ENCODE data around the gene USP19. TPM values are rescaled to one million over a fixed set of nuclear protein-coding genes. Genes with fewer than 3 reads are reported as not detected.

The USP19 gene
- total RNA-seq, 4 donors from 2014 or later: 21.5 to 66.6 (median 43.6) TPM

DNA sequence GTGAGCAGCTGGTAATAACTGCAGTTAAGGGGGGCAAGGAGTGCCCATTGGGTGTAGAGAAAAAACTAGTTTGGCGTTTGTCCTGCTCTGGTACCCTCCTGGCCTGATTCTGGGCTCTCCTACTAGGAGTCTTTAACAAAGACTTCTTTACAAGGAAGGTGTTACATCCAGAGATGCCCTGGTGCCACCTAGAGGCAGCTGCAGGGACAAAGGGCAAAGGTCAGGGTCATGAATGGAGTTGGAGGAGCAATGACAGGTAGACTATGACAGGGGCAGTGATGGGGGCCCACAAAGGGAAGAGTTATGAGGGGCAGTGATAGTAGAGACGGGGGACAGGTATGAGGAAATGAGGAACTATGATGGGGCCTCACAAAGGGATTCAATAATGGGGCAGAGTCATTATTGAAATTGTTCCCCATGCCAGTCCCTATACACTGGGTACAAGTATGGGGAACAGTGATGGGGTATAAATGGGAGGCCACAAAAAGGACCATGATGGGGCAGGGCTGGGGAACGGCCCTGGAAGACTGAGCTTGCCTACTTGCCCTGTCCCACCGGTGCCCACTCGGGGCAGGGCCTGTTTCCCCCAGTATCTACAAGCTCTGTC lies 37.6 kb upstream of the USP19 start:
- Histone ChIP-seq H3K27me3 (no peaks in the 10 kb centered on the region), H3K27ac (no peak overlapping the region), H3K4me1 (no peaks in the 10 kb centered on the region), H3K4me3 (no peak overlapping the region), H3K36me3 (no peaks in the 10 kb centered on the region), H3K9me3 (no peaks in the 10 kb centered on the region)
- intact Hi-C loops (cut with DNase I; ENCODE audit: low total_unique reads): no loop called here
- DNase-seq: no peak
- TF ChIP-seq POLR2A (IDR thresholded peaks at IDR 0.05) (no peak), CTCF (IDR thresholded peaks at IDR 0.05) (peak in 3 of 4 experiments; percentile 11 to 51 (median 16))

DNA sequence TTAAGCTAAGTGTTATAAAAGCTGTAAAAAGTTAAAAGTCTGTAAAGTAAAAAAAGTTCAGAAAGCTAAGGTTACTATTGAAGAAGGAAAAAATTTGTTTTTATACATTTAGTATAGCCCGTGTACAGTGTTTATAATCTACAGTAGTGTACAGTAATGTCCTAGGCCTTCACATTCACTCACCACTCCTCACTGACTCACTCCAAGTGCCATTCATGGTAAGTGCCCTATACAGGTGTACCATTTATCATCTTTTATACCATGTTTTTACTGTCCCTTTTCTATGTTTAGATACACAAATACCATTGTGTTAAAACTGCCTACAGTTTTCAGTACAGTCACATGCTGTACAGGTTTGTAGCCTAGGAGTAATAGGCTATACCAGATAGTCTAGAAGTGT lies 36.7 kb upstream of the USP19 start:
- no peak overlapping the region for H3K4me3 ChIP-seq
- DNase-seq: no peak
- H3K4me1 ChIP-seq: no peaks in the 10 kb centered on the region
- H3K27me3 ChIP-seq: no peaks in the 10 kb centered on the region
- H3K9me3 ChIP-seq: no peaks in the 10 kb centered on the region
- no peak overlapping the region for H3K27ac ChIP-seq
- TF ChIP-seq CTCF (IDR thresholded peaks at IDR 0.05) (no peak), POLR2A (IDR thresholded peaks at IDR 0.05) (no peak)
- H3K36me3 ChIP-seq: no peaks in the 10 kb centered on the region
- intact Hi-C loops (cut with DNase I; ENCODE audit: low total_unique reads): no loop called here

GRCh38 chr3:49153349-49153912 lies 32.8 kb upstream of the USP19 start:
- Histone ChIP-seq H3K4me3 (no peak overlapping the region), H3K36me3 (no peaks in the 10 kb centered on the region), H3K4me1 (no peaks in the 10 kb centered on the region), H3K27me3 (no peaks in the 10 kb centered on the region), H3K27ac (no peak overlapping the region), H3K9me3 (no peaks in the 10 kb centered on the region)
- no peak for TF ChIP-seq POLR2A (IDR thresholded peaks at IDR 0.05)
- no peak for TF ChIP-seq CTCF (IDR thresholded peaks at IDR 0.05)
- intact Hi-C loops (cut with DNase I; ENCODE audit: low total_unique reads): no loop called here
- no peak for DNase-seq

GRCh38 chr3:49151610-49152009 lies 31.0 kb upstream of the USP19 start:
- Histone ChIP-seq H3K4me3 (no peak overlapping the region), H3K4me1 (no peaks in the 10 kb centered on the region), H3K27ac (no peak overlapping the region), H3K36me3 (no peaks in the 10 kb centered on the region), H3K27me3 (no peaks in the 10 kb centered on the region), H3K9me3 (no peaks in the 10 kb centered on the region)
- no peak for DNase-seq
- intact Hi-C loops (cut with DNase I; ENCODE audit: low total_unique reads): no loop called here
- TF ChIP-seq CTCF (IDR thresholded peaks at IDR 0.05) (no peak), POLR2A (IDR thresholded peaks at IDR 0.05) (no peak)

GRCh38 chr3:49148159-49148558 lies 27.5 kb upstream of the USP19 start:
- no peak for TF ChIP-seq POLR2A (IDR thresholded peaks at IDR 0.05)
- TF ChIP-seq CTCF (IDR thresholded peaks at IDR 0.05): no peak
- Histone ChIP-seq H3K4me3 (no peak overlapping the region), H3K27ac (no peak overlapping the region), H3K27me3 (no peaks in the 10 kb centered on the region), H3K4me1 (no peaks in the 10 kb centered on the region), H3K9me3 (no peaks in the 10 kb centered on the region), H3K36me3 (no peaks in the 10 kb centered on the region)
- no peak for DNase-seq
- intact Hi-C loops (cut with DNase I; ENCODE audit: low total_unique reads): no loop called here

All from uterus (tissue), 4 donors.